HG02943 (cell line): ENCODE results near the gene HAUS3.
"Not testable (repeated sequence)": the region's sequence is repeated elsewhere in the genome, so short reads cannot be mapped to it uniquely, and the experiment has no call there.

Source experiments
- ATAC-seq: cut with Tn5 transposase; IDR thresholded peaks from one replicate; pipeline ENCODE4 v1.9.1; 2021; ENCODE audit warnings: mild to moderate bottlenecking, low read depth, moderate library complexity; ENCODE audit not compliant: unreplicated experiment

Gene HAUS3

GRCh38 chr4:2275546-2276251 is 33.8 kb upstream of the HAUS3 start:
- ATAC-seq = no peak

GRCh38 chr4:2275044-2275397 is 33.1 kb upstream of the HAUS3 start:
- ATAC-seq = not testable (repeated sequence)

GRCh38 chr4:2274320-2275043 is 32.6 kb upstream of the HAUS3 start:
- no peak for ATAC-seq

GRCh38 chr4:2273657-2274319 is 31.9 kb upstream of the HAUS3 start:
- ATAC-seq = no peak

- ATAC-seq = no peak
These were observed 31.3 kb upstream of the HAUS3 start for GRCh38 chr4:2273221-2273620.

- ATAC-seq = no peak
These were observed 30.9 kb upstream of the HAUS3 start for GRCh38 chr4:2272828-2273120.

- ATAC-seq = no peak
These were observed 30.3 kb upstream of the HAUS3 start for GRCh38 chr4:2272026-2272827.

- ATAC-seq = no peak
These were observed 29.5 kb upstream of the HAUS3 start for GRCh38 chr4:2271279-2272025.

GRCh38 chr4:2270341-2271165 is 28.6 kb upstream of the HAUS3 start:
- no peak for ATAC-seq

- no peak for ATAC-seq
These were observed 27.8 kb upstream of the HAUS3 start for GRCh38 chr4:2269618-2270163.

- ATAC-seq = no peak
These were observed 27.2 kb upstream of the HAUS3 start for GRCh38 chr4:2269206-2269531.

GRCh38 chr4:2268357-2269205 is 26.7 kb upstream of the HAUS3 start:
- ATAC-seq = no peak

- no peak for ATAC-seq
These were observed 25.9 kb upstream of the HAUS3 start for GRCh38 chr4:2267841-2268240.

GRCh38 chr4:2267320-2267811 is 25.4 kb upstream of the HAUS3 start:
- no peak for ATAC-seq

GRCh38 chr4:2266821-2267220 is 24.9 kb upstream of the HAUS3 start:
- no peak for ATAC-seq

- ATAC-seq = no peak
These were observed 24.3 kb upstream of the HAUS3 start for GRCh38 chr4:2266181-2266580.

- ATAC-seq = no peak
These were observed 23.5 kb upstream of the HAUS3 start for GRCh38 chr4:2265113-2266110.
